Measurements from ENCODE around the gene ADAMTS8.

ADAMTS8 gene

DNA sequence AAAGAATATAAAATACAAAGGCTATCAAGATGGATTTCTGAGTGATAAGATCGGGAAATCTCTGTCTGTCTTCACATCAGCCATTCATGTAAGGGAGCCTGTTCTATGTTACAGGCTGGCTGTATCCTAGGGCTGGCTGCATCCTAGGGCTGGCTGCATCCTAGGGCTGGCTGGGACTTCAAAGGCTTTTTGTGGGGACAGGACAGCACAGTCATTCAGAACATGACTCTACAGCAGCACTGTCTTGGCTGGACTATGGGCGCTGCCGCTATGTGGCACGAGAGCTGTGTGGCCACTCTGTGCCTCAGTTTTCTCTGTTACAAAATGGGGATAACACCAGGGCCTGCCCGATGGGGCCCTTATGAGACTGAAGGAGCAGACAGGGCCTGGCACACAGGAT is 10.2 kb downstream of the ADAMTS8 start:
- DNase-seq, result no peak

GRCh38 chr11:130416906-130417305 is 11.5 kb downstream of the ADAMTS8 start:
- no peak for DNase-seq

DNA sequence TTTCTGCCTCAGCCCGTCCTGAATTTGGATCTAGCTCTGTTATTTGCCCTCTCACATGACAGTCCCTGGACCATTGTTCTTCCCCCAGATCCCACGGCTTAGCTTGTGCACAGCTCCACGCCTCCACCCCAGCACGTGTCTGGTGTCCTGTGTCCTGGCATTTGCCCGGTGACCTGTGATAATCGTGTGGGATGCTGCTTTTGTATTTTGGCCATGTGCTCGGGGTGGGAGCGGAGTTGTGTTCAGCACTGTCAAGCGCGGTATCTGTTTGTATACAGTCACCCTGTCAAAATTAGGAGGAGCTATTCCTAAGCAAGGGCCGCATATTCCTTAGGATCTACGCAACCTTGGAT is 11.9 kb downstream of the ADAMTS8 start:
- DNase-seq, result no peak

GRCh38 chr11:130415731-130416529 is 12.5 kb downstream of the ADAMTS8 start:
- DNase-seq, result no peak

DNA sequence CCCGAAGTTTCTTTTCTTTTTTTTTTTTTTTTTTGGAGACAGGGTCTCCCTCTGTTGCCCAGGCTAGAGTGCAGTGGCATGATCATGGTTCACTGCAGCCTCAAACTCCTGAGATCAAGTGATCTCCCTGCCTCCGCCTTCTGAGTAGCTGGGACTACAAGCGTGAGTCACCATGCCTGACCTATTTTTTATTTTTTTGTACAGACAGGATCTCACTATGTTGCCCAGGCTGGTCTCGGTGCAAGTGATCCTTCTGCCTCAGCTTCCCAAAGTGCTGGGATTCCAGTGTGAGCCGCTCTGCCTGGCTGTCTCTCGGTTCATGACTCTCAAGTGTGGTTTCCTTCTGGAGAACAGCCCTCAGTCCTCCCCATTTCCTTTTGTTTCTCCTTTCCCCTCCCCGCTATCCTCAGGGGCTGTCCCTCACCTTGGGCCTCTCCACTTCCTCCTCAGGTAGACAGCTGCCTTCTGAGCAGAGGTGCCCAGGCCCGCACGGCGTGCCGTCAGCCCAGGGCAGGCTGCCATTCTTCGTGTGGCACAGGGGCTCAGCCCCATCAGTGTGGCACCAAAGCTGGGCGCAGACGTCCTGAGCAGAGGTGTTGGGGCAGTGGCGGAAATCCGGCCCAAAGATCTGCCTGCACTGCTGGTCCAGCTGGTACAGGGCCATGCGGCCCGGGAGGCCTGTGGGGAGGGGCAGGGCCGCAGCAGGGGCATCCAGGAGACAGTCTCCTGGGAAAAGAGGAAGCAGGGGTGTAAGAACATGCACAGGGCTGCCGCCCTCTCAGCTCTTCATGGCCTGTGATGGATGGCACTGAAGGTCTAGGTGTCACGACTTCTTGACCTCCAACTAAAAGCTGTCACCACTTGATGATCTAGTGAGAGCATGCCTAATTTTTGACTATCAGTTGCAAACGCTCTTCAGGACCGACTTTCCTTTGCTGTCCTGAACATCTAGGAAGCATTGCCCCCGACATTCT is 14.0 kb downstream of the ADAMTS8 start:
- DNase-seq, result no peak

DNA sequence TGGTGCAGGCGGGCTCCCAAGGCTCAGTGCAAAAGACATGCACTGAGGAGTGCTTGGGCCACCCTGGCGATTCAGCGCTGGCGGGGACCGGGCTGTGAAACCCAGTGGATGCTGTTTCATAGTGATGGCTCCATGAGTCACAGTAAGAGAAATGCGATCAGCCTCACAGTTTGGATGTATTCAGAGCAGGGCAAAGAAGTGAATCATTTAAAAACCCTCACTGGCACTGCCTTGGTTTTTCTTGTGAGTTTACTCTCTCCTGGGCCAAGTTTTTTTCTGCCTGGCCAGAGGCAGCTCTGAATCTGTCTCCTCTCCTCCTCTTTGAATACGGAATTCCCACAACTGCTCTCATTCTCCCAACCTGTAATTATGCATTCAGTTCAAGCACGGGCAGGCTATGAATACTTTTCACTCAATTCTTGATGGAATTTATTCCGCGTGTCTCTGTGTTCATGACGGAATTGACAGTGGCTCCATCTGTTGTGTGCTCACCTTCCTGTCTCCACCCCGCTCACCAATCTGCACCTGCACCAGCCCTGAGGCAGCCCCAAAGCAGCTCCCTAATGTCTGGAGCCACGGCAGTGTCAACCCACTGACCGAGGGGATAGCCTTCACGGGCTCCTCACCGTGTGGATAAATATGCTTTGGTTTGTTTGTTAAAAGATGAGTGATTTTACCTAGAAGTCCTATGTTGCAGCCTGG is 14.9 kb downstream of the ADAMTS8 start:
- no peak for DNase-seq

GRCh38 chr11:130411223-130411622 is 17.2 kb downstream of the ADAMTS8 start:
- DNase-seq, result no peak

GRCh38 chr11:130409594-130410388 is 18.6 kb downstream of the ADAMTS8 start:
- no peak for DNase-seq

DNA sequence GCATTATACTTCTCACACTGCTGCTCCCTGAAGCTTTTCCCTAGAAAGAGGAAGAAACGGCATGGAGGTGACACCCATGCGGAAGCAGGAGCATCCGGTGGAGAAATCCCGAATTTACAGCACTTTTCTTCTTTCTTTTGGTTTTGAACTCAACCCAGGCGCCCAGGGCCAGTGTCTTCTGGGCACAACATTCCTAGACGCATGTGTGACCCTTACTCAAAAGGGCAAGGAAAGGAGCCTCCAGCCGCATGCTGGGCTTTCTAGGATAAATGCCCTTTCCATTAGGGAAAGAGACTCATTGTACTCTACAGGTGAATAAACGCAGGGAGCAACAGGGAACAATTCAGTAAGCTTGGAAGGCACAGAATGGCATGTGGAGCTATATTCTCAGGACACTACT is 19.5 kb downstream of the ADAMTS8 start:
- DNase-seq, result no peak

- no peak for DNase-seq
Observed at GRCh38 chr11:130408401-130408890, 20.0 kb downstream of the ADAMTS8 start.

- no peak for DNase-seq
Observed at GRCh38 chr11:130407978-130408377, 20.4 kb downstream of the ADAMTS8 start.

DNA sequence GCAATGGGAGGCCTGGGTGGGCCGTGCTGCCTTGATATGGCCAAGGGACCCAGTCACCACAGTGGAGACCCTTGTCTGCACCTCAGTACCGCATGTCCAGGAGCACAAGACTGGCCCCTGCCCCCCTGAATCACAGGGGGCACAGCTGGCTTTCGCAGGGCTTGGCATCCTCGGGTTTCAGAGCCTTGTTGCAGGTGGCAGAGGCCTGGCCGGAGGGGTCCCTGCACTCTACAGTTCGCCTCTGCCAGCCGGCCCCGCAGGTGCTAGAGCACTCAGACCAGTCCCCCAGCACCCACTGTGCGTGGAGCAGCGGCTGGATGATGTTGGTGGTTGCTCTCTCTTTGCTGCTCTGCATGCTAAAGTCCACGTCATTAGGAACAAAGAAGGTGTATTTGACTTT is 23.0 kb downstream of the ADAMTS8 start:
- DNase-seq, result no peak

GRCh38 chr11:130404727-130405126 is 23.7 kb downstream of the ADAMTS8 start:
- no peak for DNase-seq

DNA sequence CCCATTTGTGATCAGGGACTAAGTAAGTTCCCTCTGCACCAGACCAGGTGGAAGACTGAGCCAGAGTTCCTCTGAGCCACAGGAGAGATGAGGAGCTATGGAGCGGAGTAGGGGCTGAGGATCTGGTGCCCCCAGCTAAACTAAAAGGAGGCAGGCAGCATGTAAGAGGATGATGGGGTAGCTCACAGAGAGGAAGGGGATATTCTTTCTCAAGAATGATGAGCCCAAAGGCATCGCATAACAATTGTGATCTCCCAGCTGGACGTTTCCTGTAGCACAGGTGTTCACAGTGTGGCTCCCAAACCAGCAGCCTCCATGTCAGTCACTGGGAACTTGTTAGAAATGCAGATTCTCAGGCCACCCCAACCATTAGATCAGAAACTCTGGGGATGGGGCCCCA is 24.4 kb downstream of the ADAMTS8 start:
- no peak for DNase-seq

DNA sequence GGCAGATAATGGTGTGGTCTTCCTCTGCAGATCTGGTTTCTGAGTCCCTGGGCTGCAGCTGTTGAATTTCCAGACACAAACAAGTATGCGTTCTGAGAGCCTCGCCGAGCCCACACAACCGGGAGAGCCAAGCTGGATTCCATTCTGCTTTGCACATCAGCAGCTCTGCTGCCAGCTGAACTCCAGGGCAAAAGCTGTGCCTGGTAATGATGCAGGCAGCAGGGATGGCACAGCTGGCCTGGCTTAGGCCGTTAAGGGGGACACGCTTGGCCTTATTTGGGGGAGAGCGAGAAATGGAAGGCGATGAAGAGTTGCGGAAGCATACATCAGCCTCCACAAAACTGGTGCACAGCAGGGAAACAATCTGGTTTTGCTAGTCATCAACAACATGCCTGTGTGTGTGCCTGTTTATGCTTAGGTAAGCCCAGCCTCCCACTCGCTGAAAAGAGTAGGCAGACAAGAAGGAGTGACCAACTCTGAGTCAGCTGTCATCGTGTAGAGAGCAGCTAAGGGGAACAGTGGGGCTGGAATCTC is 25.1 kb downstream of the ADAMTS8 start:
- no peak for DNase-seq

GRCh38 chr11:130402570-130402969 is 25.8 kb downstream of the ADAMTS8 start:
- DNase-seq, result no peak

- no peak for DNase-seq
Observed at GRCh38 chr11:130400781-130401483, 27.5 kb downstream of the ADAMTS8 start.

GRCh38 chr11:130399196-130399595 is 29.2 kb downstream of the ADAMTS8 start:
- no peak for DNase-seq

- DNase-seq, result no peak
Observed at GRCh38 chr11:130397780-130398179, 30.6 kb downstream of the ADAMTS8 start.

DNA sequence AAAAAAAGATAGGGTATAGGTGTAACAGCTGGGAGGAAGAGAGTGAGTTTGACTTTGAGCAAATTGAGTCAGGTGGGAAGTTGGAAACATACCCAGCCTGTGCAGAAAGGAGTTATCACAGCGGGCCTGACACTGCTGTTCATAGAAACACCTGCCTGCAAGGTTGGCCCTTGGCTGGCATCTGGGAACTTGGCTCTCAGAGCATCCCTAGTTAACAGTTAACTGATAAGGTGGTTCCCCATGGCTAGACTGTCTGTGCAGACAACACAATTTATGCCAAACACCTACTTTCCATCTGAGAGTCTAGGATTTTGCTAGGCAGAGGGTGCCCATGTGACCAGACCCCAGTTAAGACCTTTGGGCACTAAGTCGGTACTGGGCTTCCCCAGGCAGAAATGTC is 31.4 kb downstream of the ADAMTS8 start:
- no peak for DNase-seq

DNA sequence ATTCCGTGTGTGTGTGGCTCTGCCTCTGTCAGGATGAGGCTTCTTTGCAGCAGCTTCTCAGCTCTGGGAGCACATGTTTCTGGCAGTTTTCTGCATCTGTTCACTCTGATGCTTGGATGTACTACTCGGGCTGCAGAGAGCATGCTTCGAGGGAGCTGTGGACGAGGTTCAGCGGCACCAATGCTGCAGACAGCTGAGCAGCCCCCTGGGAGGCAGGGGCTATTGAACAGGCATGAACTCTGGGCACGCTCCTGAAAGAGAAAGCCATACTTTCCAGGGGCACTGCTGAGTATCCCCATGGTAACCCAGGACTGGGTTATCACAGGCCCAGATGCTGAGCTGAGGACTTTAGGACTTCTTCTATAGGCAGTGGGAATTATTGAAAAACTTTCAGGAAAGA is 33.8 kb downstream of the ADAMTS8 start:
- no peak for DNase-seq
